ENCODE data around the gene DUSP15.

Gene DUSP15

GRCh38 chr20:31827059-31827458, 43.3 kb downstream of the DUSP15 start:
- TF ChIP-seq ZFX (IDR thresholded peaks at IDR 0.05) = no peak
- no peak for TF ChIP-seq CTCF (conservative IDR thresholded peaks at IDR 0.05)
- no peak overlapping the region for H3K27ac ChIP-seq

- TF ChIP-seq ZFX (IDR thresholded peaks at IDR 0.05) = no peak
- TF ChIP-seq CTCF (conservative IDR thresholded peaks at IDR 0.05) = no peak
- no peak overlapping the region for H3K27ac ChIP-seq
These were observed 44.3 kb downstream of the DUSP15 start for GRCh38 chr20:31826074-31826473.

GRCh38 chr20:31824554-31825313, 45.6 kb downstream of the DUSP15 start:
- no peak overlapping the region for H3K27ac ChIP-seq
- TF ChIP-seq CTCF (conservative IDR thresholded peaks at IDR 0.05) (no peak), ZFX (IDR thresholded peaks at IDR 0.05) (no peak)

GRCh38 chr20:31824125-31824485, 46.2 kb downstream of the DUSP15 start:
- no peak for TF ChIP-seq CTCF (conservative IDR thresholded peaks at IDR 0.05)
- no peak for TF ChIP-seq ZFX (IDR thresholded peaks at IDR 0.05)

GRCh38 chr20:31823360-31824124, 46.8 kb downstream of the DUSP15 start:
- no peak overlapping the region for H3K27ac ChIP-seq
- TF ChIP-seq CTCF (conservative IDR thresholded peaks at IDR 0.05) = no peak
- TF ChIP-seq ZFX (IDR thresholded peaks at IDR 0.05) = no peak

More at GRCh38 chr20:31824125-31824485, 46.2 kb downstream of the DUSP15 start:
- H3K27ac ChIP-seq = no peak overlapping the region

- no peak overlapping the region for H3K27ac ChIP-seq
- peak; percentile 98 for TF ChIP-seq CTCF (conservative IDR thresholded peaks at IDR 0.05)
- TF ChIP-seq ZFX (IDR thresholded peaks at IDR 0.05) = no peak
These were observed 47.7 kb downstream of the DUSP15 start for GRCh38 chr20:31822421-31823330.

Data from C4-2B (cell line).